CD14-positive monocyte (primary cell): Measurements from ENCODE around the gene MDH1B. TPM values are rescaled to one million over a fixed set of nuclear protein-coding genes. Genes with fewer than 3 reads are reported as not detected.

Experiments
- DNase-seq, 3 donors: peaks; one replicate each; pipeline ENCODE4 v3.0.0-alpha.2; 2011 to 2022
- H2AFZ ChIP-seq: 2 replicates; pipeline ENCODE4 v1.6.0; 2012; ENCODE audit warnings: mild to moderate bottlenecking, low read depth, low read length, inconsistent platforms; ENCODE audit not compliant: insufficient read depth, poor library complexity, severe bottlenecking
- H3K27ac ChIP-seq, 2 donors: 1 replicate in 1 of 2; 2 replicates in 1 of 2; pipeline ENCODE4 v1.5.1; 2012 to 2013; ENCODE audit warnings: low read length in 2 of 2, control low read depth in 1 of 2, inconsistent platforms in 1 of 2, low read depth in 1 of 2, mild to moderate bottlenecking in 1 of 2
- H3K27me3 ChIP-seq, 2 donors: one replicate each; pipeline versions ENCODE4 v1.6.0 to v1.6.1; 2011 to 2013; ENCODE audit warnings: low read length in 2 of 2; ENCODE audit not compliant: control insufficient read depth in 2 of 2, insufficient read depth in 2 of 2
- H3K36me3 ChIP-seq, 2 donors: replicated peaks in 1 of 2; 1 replicate in 1 of 2; 2 replicates in 1 of 2; pipeline versions ENCODE4 v1.5.1 to v1.6.1; 2012 to 2013; ENCODE audit warnings: low read length in 2 of 2, control low read depth in 1 of 2, inconsistent platforms in 1 of 2, mild to moderate bottlenecking in 1 of 2; ENCODE audit not compliant: insufficient read depth in 2 of 2, control insufficient read depth in 1 of 2
- H3K4me1 ChIP-seq, 2 donors: 1 replicate in 1 of 2; 2 replicates in 1 of 2; pipeline versions ENCODE4 v1.5.1 to v1.6.1; 2012 to 2013; ENCODE audit warnings: low read length in 2 of 2, control low read depth in 1 of 2, inconsistent platforms in 1 of 2, mild to moderate bottlenecking in 1 of 2, moderate library complexity in 1 of 2; ENCODE audit not compliant: insufficient read depth in 2 of 2, control insufficient read depth in 1 of 2
- H3K4me2 ChIP-seq: replicated peaks from 2 replicates; pipeline ENCODE3; 2012; ENCODE audit warnings: low read length, moderate library complexity, mild to moderate bottlenecking; ENCODE audit not compliant: poor library complexity, severe bottlenecking; ENCODE audit errors: extremely low read depth
- H3K4me3 ChIP-seq, 3 experiments: fragments of 200-600 bp in 1 of 3; sonication (generic) in 1 of 3; replicated peaks in 1 of 3; 1 replicate in 2 of 3; 2 replicates in 1 of 3; pipeline ENCODE4 v1.5.1; 2011 to 2013; ENCODE audit warnings: low read length in 3 of 3, mild to moderate bottlenecking in 3 of 3, control low read depth in 2 of 3, low read depth in 2 of 3, inconsistent platforms in 1 of 3, moderate library complexity in 1 of 3
- H3K79me2 ChIP-seq: 2 replicates; pipeline ENCODE4 v1.6.0; 2012; ENCODE audit warnings: mild to moderate bottlenecking, control low read depth, inconsistent platforms, low read length, moderate library complexity; ENCODE audit not compliant: insufficient read depth
- H3K9ac ChIP-seq: 2 replicates; pipeline ENCODE4 v1.6.0; 2017; ENCODE audit warnings: low read length, mild to moderate bottlenecking; ENCODE audit not compliant: insufficient read depth, poor library complexity, severe bottlenecking
- H3K9me3 ChIP-seq, 2 donors: replicated peaks in 1 of 2; 1 replicate in 1 of 2; 2 replicates in 1 of 2; pipeline versions ENCODE4 v1.5.1 to v1.6.1; 2012 to 2013; ENCODE audit warnings: low read length in 2 of 2, control low read depth in 1 of 2; ENCODE audit not compliant: control insufficient read depth in 1 of 2, insufficient read depth in 1 of 2
- H4K20me1 ChIP-seq: 2 replicates; pipeline ENCODE4 v1.6.0; 2012; ENCODE audit warnings: mild to moderate bottlenecking, low read length, control low read depth, moderate library complexity; ENCODE audit not compliant: insufficient read depth
- H3K27ac Mint-ChIP-seq, 7 donors: one replicate each; pipeline ENCODE4 v1.8.0; 2020; ENCODE audit warnings: mild to moderate bottlenecking in 7 of 7, mixed read lengths in 7 of 7, moderate library complexity in 6 of 7, inconsistent platforms in 2 of 7
- H3K27me3 Mint-ChIP-seq, 3 donors: one replicate each; pipeline ENCODE4 v1.8.0; 2021 to 2022; ENCODE audit warnings: low read depth in 3 of 3, mild to moderate bottlenecking in 3 of 3, mixed read lengths in 3 of 3, moderate library complexity in 3 of 3, inconsistent platforms in 1 of 3
- H3K36me3 Mint-ChIP-seq, 2 donors: one replicate each; pipeline ENCODE4 v1.8.0; 2020; ENCODE audit warnings: mixed read lengths in 2 of 2, inconsistent platforms in 1 of 2, mild to moderate bottlenecking in 1 of 2
- H3K4me1 Mint-ChIP-seq: one replicate; pipeline ENCODE4 v1.8.0; 2020; ENCODE audit warnings: mild to moderate bottlenecking, mixed read lengths
- H3K4me3 Mint-ChIP-seq, 2 donors: one replicate each; pipeline ENCODE4 v1.8.0; 2020; ENCODE audit warnings: mild to moderate bottlenecking in 2 of 2, mixed read lengths in 2 of 2, moderate library complexity in 1 of 2
- H3K9me3 Mint-ChIP-seq, 7 donors: one replicate each; pipeline ENCODE4 v1.8.0; 2020 to 2022; ENCODE audit warnings: mixed read lengths in 7 of 7, mild to moderate bottlenecking in 6 of 7, moderate library complexity in 6 of 7, inconsistent platforms in 2 of 7
- WGBS: methylation state at CpG from one replicate; pipeline ENCODE4 v1.1.5; 2013; ENCODE audit warnings: missing lambda C conversion rate; ENCODE audit not compliant: insufficient coverage; 5-methylcytosine and 5-hydroxymethylcytosine counted together
- intact Hi-C, 2 donors: fragments of 100-400 bp; cut with micrococcal nuclease; formaldehyde crosslinking; loops; one replicate each; pipeline versions ENCODE4 v1.15.0 to v1.15.1; 2023
- polyA plus RNA-seq, 3 donors: library from polyadenylated mRNA; depleted of rRNA in 1 of 3; unstranded in 2 of 3; stranded (reverse) in 1 of 3; fragments of 300-500 nt in 2 of 3; fragments of >200 nt in 1 of 3; fragmentation: Illumina TruSeq in 2 of 3; gene quantifications; 1 replicate in 2 of 3; 2 replicates in 1 of 3; pipeline ENCODE4 v1.2.3, GENCODE V29; 2012 to 2021
- small RNA-seq: library from RNA; depleted of rRNA; stranded (forward); fragments of <200 nt; gene quantifications from one replicate; pipeline ENCODE3, GENCODE V24; 2012; ENCODE audit warnings: low read depth; ENCODE audit not compliant: insufficient read length
- TF ChIP-seq, protein P1 (sequence below): fragments of 200-600 bp; IDR thresholded peaks from one replicate; pipeline ENCODE4 v1.8.0; 2022; ENCODE audit warnings: antibody characterized with exemption, mild to moderate bottlenecking

Gene MDH1B
- polyA plus RNA-seq, 3 donors: not detected

DNA sequence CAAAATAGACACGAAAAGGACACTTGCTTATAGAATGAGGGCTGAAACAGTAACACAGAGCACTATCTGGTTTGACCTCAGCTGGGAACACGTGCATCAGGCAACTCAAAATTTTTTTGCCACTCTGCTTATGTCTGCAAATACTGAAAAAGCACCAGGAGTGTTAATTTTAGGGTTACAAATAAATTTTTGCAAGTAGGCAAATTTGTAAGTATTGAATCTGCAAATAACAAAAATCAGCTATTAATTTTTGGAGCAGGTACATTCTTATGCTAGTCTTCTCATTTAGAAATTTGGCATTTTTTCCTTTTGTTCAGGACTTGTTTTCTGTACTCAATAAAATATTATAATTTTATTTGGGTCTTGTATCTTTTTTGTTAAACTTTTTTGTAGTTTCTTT is 76.7 kb downstream of the MDH1B start:
- Mint-ChIP-seq H3K36me3 (no peaks in the 10 kb centered on the region), H3K4me3 (no peak overlapping the region), H3K27ac (no peak overlapping the region), H3K4me1 (peaks cover 1% of the 10 kb centered on the region), H3K27me3 (no peaks in the 10 kb centered on the region), H3K9me3 (no peaks in the 10 kb centered on the region)
- no peaks in the 10 kb centered on the region for H3K27me3 ChIP-seq
- no peaks in the 10 kb centered on the region for H3K9me3 ChIP-seq
- TF ChIP-seq, protein P1, sequence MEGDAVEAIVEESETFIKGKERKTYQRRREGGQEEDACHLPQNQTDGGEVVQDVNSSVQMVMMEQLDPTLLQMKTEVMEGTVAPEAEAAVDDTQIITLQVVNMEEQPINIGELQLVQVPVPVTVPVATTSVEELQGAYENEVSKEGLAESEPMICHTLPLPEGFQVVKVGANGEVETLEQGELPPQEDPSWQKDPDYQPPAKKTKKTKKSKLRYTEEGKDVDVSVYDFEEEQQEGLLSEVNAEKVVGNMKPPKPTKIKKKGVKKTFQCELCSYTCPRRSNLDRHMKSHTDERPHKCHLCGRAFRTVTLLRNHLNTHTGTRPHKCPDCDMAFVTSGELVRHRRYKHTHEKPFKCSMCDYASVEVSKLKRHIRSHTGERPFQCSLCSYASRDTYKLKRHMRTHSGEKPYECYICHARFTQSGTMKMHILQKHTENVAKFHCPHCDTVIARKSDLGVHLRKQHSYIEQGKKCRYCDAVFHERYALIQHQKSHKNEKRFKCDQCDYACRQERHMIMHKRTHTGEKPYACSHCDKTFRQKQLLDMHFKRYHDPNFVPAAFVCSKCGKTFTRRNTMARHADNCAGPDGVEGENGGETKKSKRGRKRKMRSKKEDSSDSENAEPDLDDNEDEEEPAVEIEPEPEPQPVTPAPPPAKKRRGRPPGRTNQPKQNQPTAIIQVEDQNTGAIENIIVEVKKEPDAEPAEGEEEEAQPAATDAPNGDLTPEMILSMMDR: no peak
- no peaks in the 10 kb centered on the region for H4K20me1 ChIP-seq
- H3K27ac ChIP-seq: no peak overlapping the region
- no peak overlapping the region for H2AFZ ChIP-seq
- no peak for DNase-seq
- no peaks in the 10 kb centered on the region for H3K4me1 ChIP-seq
- H3K36me3 ChIP-seq: no peaks in the 10 kb centered on the region
- H3K4me2 ChIP-seq: no peak overlapping the region
- intact Hi-C loops: no loop called here
- H3K4me3 ChIP-seq: no peak overlapping the region
- no peaks in the 10 kb centered on the region for H3K79me2 ChIP-seq
- no peak overlapping the region for H3K9ac ChIP-seq
- no CpG with 5 or more reads among the region's 2 CpGs for WGBS

Small RNA genes within 50 kb of the gene (small RNA-seq; reads per million reads assigned to genes)
- gene MIR3130-2 (not detected), gene RF00019 (not detected)

Other genes with a start within 250 kb of the MDH1B start
- not detected for gene FAM237A, start 122.8 kb downstream of the MDH1B start, polyA plus RNA-seq
- not detected for gene DYTN, start 46.9 kb downstream of the MDH1B start, polyA plus RNA-seq
- 10 to 100 TPM; 10.2 to 12.7 (median 11.3) TPM for gene FASTKD2, start 278 bp upstream of the MDH1B start, polyA plus RNA-seq
- not detected for gene CPO, start 174.2 kb upstream of the MDH1B start, polyA plus RNA-seq